MM.1S (cell line): ENCODE data around the gene GRIA3.

Source experiments
- DNase-seq: peaks from one replicate; pipeline ENCODE4 v3.0.0-alpha.2; 2015
- H2AFZ ChIP-seq: fragments of 300-600 bp; sonication (generic); 2 replicates; pipeline ENCODE4 v1.6.0; 2016; ENCODE audit warnings: antibody characterized with exemption, low read length
- H3F3A ChIP-seq: fragments of 300-600 bp; sonication (generic); 2 replicates; pipeline ENCODE4 v1.6.1; 2016; ENCODE audit warnings: mild to moderate bottlenecking, antibody characterized with exemption, low read length, moderate library complexity, mixed read lengths; ENCODE audit not compliant: insufficient read depth
- H3K27ac ChIP-seq: fragments of 300-600 bp; sonication (generic); 2 replicates; pipeline ENCODE4 v1.5.1; 2016; ENCODE audit warnings: mild to moderate bottlenecking, low read length
- H3K27me3 ChIP-seq: fragments of 300-600 bp; sonication (generic); replicated peaks from 2 replicates; pipeline ENCODE4 v1.6.0; 2016; ENCODE audit warnings: low read length; ENCODE audit not compliant: insufficient read depth
- H3K36me3 ChIP-seq: fragments of 300-600 bp; sonication (generic); replicated peaks from 2 replicates; pipeline ENCODE4 v1.6.1; 2016; ENCODE audit warnings: mild to moderate bottlenecking, low read length, mixed read lengths; ENCODE audit not compliant: insufficient read depth
- H3K4me1 ChIP-seq: fragments of 300-600 bp; sonication (generic); 2 replicates; pipeline ENCODE4 v1.6.1; 2016; ENCODE audit warnings: low read length, mixed read lengths
- H3K4me2 ChIP-seq: fragments of 300-600 bp; sonication (generic); 2 replicates; pipeline ENCODE4 v1.6.0; 2016; ENCODE audit warnings: low read depth, low read length
- H3K4me3 ChIP-seq: fragments of 300-600 bp; sonication (generic); 2 replicates; pipeline ENCODE4 v1.5.1; 2016; ENCODE audit warnings: low read length, mixed read lengths
- H3K79me2 ChIP-seq: fragments of 300-600 bp; sonication (generic); 2 replicates; pipeline ENCODE4 v1.6.1; 2016; ENCODE audit warnings: mixed run types, low read length, mixed read lengths
- H3K9ac ChIP-seq: fragments of 300-600 bp; sonication (generic); 2 replicates; pipeline ENCODE4 v1.6.1; 2016; ENCODE audit warnings: low read length, mixed read lengths
- H3K9me2 ChIP-seq: fragments of 300-600 bp; sonication (generic); replicated peaks from 2 replicates; pipeline ENCODE4 v1.6.1; 2016; ENCODE audit warnings: mild to moderate bottlenecking, low read length, mixed read lengths; ENCODE audit not compliant: insufficient read depth
- H3K9me3 ChIP-seq: fragments of 300-600 bp; sonication (generic); replicated peaks from 2 replicates; pipeline ENCODE4 v1.6.1; 2016; ENCODE audit warnings: mild to moderate bottlenecking, low read length, mixed read lengths; ENCODE audit not compliant: insufficient read depth
- H4K20me1 ChIP-seq: fragments of 300-600 bp; sonication (generic); 2 replicates; pipeline ENCODE4 v1.6.1; 2016; ENCODE audit warnings: mild to moderate bottlenecking, low read length, moderate library complexity, mixed read lengths; ENCODE audit not compliant: insufficient read depth
- CTCF ChIP-seq: fragments of 300-600 bp; sonication (generic); IDR thresholded peaks from 2 replicates; pipeline ENCODE4 v1.5.1; 2016; ENCODE audit warnings: antibody characterized with exemption, low read length, mixed read lengths
- EZH2 ChIP-seq: fragments of 300-600 bp; sonication (generic); optimal IDR thresholded peaks from 2 replicates; pipeline ENCODE3; 2017; ENCODE audit warnings: low read depth, mild to moderate bottlenecking, antibody characterized with exemption, low read length, mixed read lengths
- EZH2phosphoT487 ChIP-seq: fragments of 300-600 bp; sonication (generic); IDR thresholded peaks from 2 replicates; pipeline ENCODE4 v1.6.1; 2018; ENCODE audit warnings: antibody characterized with exemption, low read length

GRIA3 gene

GRCh38 chrX:123217077-123217476 lies 33.0 kb downstream of the GRIA3 start:
- Histone ChIP-seq H3K4me2 (no peak overlapping the region), H3K9me2 (no peaks in the 10 kb centered on the region), H3K4me1 (no peaks in the 10 kb centered on the region), H3K79me2 (no peaks in the 10 kb centered on the region), H3K27me3 (no peaks in the 10 kb centered on the region), H3K4me3 (no peak overlapping the region), H3K36me3 (no peaks in the 10 kb centered on the region), H4K20me1 (no peaks in the 10 kb centered on the region), H2AFZ (no peak overlapping the region), H3F3A (no peaks in the 10 kb centered on the region), H3K9me3 (no peaks in the 10 kb centered on the region), H3K9ac (no peak overlapping the region), H3K27ac (no peak overlapping the region)
- DNase-seq: no peak
- TF ChIP-seq EZH2phosphoT487: no peak
- no peak for TF ChIP-seq EZH2
- TF ChIP-seq CTCF: no peak

GRCh38 chrX:123217728-123218127 lies 33.6 kb downstream of the GRIA3 start:
- H3K79me2 ChIP-seq: no peaks in the 10 kb centered on the region
- no peaks in the 10 kb centered on the region for H3K27me3 ChIP-seq
- TF ChIP-seq EZH2phosphoT487: no peak
- TF ChIP-seq CTCF: no peak
- no peak for TF ChIP-seq EZH2
- H3K27ac ChIP-seq: no peak overlapping the region
- no peak overlapping the region for H3K9ac ChIP-seq
- no peaks in the 10 kb centered on the region for H3K9me2 ChIP-seq
- H3K4me1 ChIP-seq: no peaks in the 10 kb centered on the region
- H4K20me1 ChIP-seq: no peaks in the 10 kb centered on the region
- no peak overlapping the region for H2AFZ ChIP-seq
- H3K9me3 ChIP-seq: no peaks in the 10 kb centered on the region
- H3K4me3 ChIP-seq: no peak overlapping the region
- H3K4me2 ChIP-seq: no peak overlapping the region
- H3K36me3 ChIP-seq: no peaks in the 10 kb centered on the region
- H3F3A ChIP-seq: no peaks in the 10 kb centered on the region
- DNase-seq: no peak

GRCh38 chrX:123219916-123220315 lies 35.8 kb downstream of the GRIA3 start:
- no peak for DNase-seq
- Histone ChIP-seq H3K9me2 (no peaks in the 10 kb centered on the region), H3K79me2 (no peaks in the 10 kb centered on the region), H3K4me1 (no peaks in the 10 kb centered on the region), H3F3A (no peaks in the 10 kb centered on the region), H3K9me3 (no peaks in the 10 kb centered on the region), H3K4me2 (no peak overlapping the region), H3K4me3 (no peak overlapping the region), H4K20me1 (no peaks in the 10 kb centered on the region), H2AFZ (no peak overlapping the region), H3K9ac (no peak overlapping the region), H3K27ac (no peak overlapping the region), H3K36me3 (no peaks in the 10 kb centered on the region), H3K27me3 (no peaks in the 10 kb centered on the region)
- TF ChIP-seq CTCF (no peak), EZH2 (no peak), EZH2phosphoT487 (no peak)
